ENCODE results near the gene PMEL. TPM values are rescaled to one million over a fixed set of nuclear protein-coding genes. Genes with fewer than 3 reads are reported as not detected.

Gene PMEL
- total and polyA plus RNA-seq, 9 of the 15 experiments (the other 6 are each of a cell fraction or from before 2014, with no cell fraction given) = 0.36 to 2.0 (median 0.98) TPM

- peak; percentile 50; the same call in 1 of the 2 replicates for TF ChIP-seq PHB2 (IDR thresholded peaks at IDR 0.05; ENCODE audit: low read depth)
- TF ChIP-seq, protein P1, sequence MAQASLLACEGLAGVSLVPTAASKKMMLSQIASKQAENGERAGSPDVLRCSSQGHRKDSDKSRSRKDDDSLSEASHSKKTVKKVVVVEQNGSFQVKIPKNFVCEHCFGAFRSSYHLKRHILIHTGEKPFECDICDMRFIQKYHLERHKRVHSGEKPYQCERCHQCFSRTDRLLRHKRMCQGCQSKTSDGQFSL (CRISPR knock-in tag; IDR thresholded peaks at IDR 0.05) = no peak
- TF ChIP-seq, protein P1 (tag; IDR thresholded peaks at IDR 0.05) = no peak
- peak in 1 of 2 experiments; percentile 100; a peak in 2 of 4 replicates for TF ChIP-seq ZNF639 (CRISPR knock-in tag; conservative IDR thresholded peaks at IDR 0.05 in 1 of 2, IDR thresholded peaks at IDR 0.05 in 1 of 2)
- TF ChIP-seq ZZZ3 (IDR thresholded peaks at IDR 0.05) = peak; percentile 62; the same call in 1 of the 2 replicates
- TF ChIP-seq, protein P2, sequence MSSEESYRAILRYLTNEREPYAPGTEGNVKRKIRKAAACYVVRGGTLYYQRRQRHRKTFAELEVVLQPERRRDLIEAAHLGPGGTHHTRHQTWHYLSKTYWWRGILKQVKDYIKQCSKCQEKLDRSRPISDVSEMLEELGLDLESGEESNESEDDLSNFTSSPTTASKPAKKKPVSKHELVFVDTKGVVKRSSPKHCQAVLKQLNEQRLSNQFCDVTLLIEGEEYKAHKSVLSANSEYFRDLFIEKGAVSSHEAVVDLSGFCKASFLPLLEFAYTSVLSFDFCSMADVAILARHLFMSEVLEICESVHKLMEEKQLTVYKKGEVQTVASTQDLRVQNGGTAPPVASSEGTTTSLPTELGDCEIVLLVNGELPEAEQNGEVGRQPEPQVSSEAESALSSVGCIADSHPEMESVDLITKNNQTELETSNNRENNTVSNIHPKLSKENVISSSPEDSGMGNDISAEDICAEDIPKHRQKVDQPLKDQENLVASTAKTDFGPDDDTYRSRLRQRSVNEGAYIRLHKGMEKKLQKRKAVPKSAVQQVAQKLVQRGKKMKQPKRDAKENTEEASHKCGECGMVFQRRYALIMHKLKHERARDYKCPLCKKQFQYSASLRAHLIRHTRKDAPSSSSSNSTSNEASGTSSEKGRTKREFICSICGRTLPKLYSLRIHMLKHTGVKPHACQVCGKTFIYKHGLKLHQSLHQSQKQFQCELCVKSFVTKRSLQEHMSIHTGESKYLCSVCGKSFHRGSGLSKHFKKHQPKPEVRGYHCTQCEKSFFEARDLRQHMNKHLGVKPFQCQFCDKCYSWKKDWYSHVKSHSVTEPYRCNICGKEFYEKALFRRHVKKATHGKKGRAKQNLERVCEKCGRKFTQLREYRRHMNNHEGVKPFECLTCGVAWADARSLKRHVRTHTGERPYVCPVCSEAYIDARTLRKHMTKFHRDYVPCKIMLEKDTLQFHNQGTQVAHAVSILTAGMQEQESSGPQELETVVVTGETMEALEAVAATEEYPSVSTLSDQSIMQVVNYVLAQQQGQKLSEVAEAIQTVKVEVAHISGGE (CRISPR knock-in tag; IDR thresholded peaks at IDR 0.05) = 0 out of 6 replicates have a peak, but pooled peaks of 1 of the 3 experiments have one; percentile 24
- TF ChIP-seq ARNT (IDR thresholded peaks at IDR 0.05) = peak in 1 of 2 experiments; percentile 37; a peak in 1 of 4 replicates
- TF ChIP-seq PTTG1 (tag; IDR thresholded peaks at IDR 0.05; ENCODE audit: low read depth) = no peak
- 0 out of 2 replicates have a peak, but pooled peaks have one; percentile 8 for TF ChIP-seq KHSRP (IDR thresholded peaks at IDR 0.05)
- TF ChIP-seq GATAD2A (IDR thresholded peaks at IDR 0.05) = peak; percentile 81; the same call in 1 of the 2 replicates
- TF ChIP-seq RBFOX2 (IDR thresholded peaks at IDR 0.05; ENCODE audit: low read depth, low read length) = peak; percentile 44; the same call in 1 of the 2 replicates
- 0 out of 2 replicates have a peak, but pooled peaks have one; percentile 4 for TF ChIP-seq MAFK (IDR thresholded peaks at IDR 0.05; ENCODE audit: low read length)
- peak; percentile 73; the same call in 1 of the 2 replicates for TF ChIP-seq MTA1 (IDR thresholded peaks at IDR 0.05; ENCODE audit: borderline replicate concordance)
- TF ChIP-seq WHSC1 (IDR thresholded peaks at IDR 0.05; ENCODE audit: low read length) = no peak
- TF ChIP-seq, protein P3, sequence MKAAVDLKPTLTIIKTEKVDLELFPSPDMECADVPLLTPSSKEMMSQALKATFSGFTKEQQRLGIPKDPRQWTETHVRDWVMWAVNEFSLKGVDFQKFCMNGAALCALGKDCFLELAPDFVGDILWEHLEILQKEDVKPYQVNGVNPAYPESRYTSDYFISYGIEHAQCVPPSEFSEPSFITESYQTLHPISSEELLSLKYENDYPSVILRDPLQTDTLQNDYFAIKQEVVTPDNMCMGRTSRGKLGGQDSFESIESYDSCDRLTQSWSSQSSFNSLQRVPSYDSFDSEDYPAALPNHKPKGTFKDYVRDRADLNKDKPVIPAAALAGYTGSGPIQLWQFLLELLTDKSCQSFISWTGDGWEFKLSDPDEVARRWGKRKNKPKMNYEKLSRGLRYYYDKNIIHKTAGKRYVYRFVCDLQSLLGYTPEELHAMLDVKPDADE (conservative IDR thresholded peaks at IDR 0.05; ENCODE audit: control insufficient read depth, low read depth, low read length) = 0 out of 2 replicates have a peak, but pooled peaks have one; percentile 35
- TF ChIP-seq NKRF (IDR thresholded peaks at IDR 0.05; ENCODE audit: borderline replicate concordance) = peak; percentile 65
- TF ChIP-seq CTBP1 (IDR thresholded peaks at IDR 0.05; ENCODE audit: borderline replicate concordance) = 0 out of 2 replicates have a peak, but pooled peaks have one; percentile 9
Measured at GRCh38 chr12:55926738-55927587, 38.9 kb downstream of the PMEL start (continued).
